NCI-H2196 (cell line): ENCODE results near the gene KRTAP13-3.
A peak's percentile ranks its signal among the peaks of the same experiment; 100 is the strongest.

ENCODE experiments used
- DNase-seq: peaks from one replicate; lab custom pipeline; 2025; ENCODE audit not compliant: unreplicated experiment; lab: John Stamatoyannopoulos, UW

KRTAP13-3 gene, protein sequence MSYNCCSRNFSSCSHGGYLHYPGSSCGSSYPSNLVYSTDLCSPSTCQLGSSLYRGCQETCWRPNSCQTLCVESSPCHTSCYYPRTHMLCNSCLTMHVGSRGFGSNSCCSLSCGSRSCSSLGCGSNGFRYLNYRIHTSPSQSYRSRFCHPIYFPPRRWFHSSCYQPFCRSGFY

DNA sequence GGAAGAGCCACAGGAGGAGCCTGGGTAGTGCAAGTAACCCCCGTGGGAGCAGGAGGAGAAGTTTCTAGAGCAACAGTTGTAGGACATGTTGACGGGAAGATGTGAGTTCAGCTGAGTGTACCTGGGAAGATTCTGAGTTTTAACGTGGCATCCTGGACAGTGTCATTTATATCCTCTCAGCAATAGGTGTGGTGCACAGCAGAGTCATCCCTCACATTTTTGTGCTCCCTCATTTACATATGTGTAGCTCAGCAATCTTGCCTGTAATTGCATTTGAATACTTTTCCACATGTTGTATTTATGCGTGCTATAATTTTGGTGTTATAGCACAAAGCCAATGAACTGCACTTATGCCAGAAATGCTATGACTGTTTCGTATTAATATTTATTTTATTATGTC lies at the start of gene KRTAP13-3:
Gene KRTAP13-3, minus strand, starts transcription at position 101 of the 400 bp plus-strand sequence. Its CDS starts 14 bp downstream, at position 87.
- DNase-seq = no peak

DNA sequence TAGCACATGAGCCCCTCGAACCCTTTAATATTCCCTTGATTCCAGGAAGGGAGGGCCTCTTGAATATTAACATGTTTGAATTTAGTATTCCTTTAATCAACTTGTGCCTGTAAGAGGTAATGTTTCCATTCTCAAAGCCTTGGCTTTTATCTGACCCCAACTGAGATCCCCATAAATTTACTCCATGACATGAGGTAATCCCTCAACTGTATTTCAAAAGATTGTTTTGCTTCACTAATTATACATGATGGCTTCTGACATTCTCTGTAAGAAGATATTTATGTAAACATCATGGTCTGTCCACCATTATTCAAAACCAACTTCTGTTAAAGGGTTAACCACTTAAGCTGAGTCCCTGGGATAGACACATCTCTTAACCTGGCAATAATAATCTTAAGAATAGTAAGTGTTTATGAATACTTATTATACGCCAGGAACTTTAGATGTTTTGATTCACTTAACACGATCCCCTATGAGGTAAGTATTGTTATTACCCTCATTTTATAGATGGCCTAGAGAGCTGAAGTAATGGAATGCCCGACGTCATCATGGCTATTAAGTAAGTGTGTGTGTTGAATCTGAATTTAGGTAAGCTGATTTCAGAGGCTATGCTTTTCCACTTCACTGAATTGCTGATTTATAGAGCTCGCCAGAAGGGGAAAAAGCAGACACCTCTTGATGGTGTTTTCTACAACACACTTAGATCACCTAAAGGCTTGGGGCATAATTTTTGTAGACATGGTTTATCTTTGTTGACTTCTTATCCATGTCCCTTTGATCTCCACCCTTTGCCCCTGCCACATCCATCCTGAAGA lies 43.4 kb upstream of the KRTAP13-3 start:
- no peak for DNase-seq

DNA sequence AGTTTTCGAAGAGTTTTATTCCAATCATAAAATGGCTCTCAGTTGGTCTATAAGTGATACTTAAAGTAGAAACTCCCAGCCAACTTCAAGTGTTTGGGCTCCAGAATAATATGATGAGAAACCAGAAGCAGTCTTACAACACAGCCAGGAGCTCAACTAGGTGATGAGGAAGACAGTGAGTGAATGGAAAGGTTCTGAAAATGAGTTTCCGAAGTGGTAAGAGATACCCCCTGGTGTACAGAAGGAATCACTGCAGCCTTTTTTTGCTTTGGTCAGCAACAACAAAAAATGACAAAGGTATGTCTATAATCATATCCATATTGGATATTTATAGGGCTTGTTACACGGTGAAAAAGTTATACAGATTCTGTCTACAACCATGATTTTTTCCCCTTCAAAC lies 38.0 kb upstream of the KRTAP13-3 start:
- DNase-seq = no peak

DNA sequence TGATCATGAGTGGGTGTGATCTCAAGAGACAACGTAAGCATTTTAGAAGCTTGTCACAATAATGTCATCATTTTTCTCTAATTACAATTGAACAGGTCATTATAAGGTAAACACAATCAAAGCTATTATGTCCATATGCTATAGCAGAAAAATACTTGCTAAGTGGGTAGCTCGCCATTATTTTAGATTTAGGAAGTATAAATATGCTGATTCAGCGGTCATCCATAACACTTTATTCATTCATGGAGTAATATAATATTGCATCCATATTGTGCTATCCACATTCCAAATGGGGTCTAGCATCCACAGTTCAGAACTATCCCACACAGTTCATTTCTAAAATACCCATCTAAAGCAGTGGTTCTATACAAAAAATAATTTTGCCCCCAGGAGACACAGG lies 22.8 kb upstream of the KRTAP13-3 start:
- no peak for DNase-seq

DNA sequence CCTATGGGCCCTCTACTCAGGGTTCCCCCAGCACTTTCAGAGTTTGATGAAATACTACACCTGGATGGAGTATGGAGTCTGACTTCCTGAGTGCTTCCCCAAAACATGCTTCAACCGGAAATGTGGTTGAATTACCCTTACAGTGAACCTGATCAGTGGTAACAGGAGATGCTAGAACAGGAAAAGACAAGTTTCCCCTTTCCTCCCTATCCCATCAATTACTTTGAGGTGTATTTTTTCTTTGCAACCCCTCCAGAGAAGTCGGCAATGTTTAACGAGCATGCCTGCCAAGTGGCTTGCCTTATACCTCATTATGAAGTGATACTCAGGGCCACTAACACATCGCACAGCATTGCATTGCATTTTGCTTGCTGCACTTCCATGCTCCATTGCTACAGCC lies 21.3 kb upstream of the KRTAP13-3 start:
- DNase-seq = no peak

DNA sequence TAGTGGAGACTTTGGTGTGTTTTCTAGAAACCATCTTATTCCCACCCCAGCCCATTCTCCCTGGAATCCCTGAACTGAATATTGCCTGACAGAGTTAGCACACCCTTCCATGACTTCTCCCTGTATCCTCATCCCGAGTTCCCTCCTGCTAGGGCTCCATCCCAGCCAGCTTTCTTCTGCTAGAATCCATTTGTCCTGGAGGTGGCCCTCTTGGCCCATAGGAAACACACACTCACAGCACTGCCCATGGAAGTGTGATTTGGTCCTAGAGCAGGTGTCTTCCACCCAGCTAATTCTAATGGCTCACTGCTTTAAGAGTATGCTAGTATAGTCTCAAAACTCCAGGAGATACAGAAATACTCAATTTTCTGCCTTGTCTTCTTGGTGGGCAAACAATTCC lies 18.5 kb upstream of the KRTAP13-3 start:
- no peak for DNase-seq

DNA sequence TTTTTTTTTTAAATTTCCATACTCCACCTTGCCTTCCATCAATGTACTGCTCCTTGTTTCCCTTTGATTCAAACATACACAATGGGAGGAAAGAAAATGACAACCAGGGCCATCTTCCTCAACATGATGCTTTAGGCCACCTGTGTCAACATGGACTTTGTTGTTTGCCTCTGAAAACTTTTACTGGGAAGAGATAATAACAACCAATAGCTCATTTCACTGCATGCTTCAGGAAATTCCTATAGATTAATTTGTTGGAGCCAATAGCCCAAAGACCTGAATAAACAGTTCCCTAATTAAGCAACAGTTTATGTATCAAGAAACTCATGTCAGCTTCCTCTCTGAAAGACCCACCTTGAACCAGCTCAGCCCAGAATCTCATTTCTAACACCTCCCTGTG lies 17.5 kb upstream of the KRTAP13-3 start:
- DNase-seq = no peak

DNA sequence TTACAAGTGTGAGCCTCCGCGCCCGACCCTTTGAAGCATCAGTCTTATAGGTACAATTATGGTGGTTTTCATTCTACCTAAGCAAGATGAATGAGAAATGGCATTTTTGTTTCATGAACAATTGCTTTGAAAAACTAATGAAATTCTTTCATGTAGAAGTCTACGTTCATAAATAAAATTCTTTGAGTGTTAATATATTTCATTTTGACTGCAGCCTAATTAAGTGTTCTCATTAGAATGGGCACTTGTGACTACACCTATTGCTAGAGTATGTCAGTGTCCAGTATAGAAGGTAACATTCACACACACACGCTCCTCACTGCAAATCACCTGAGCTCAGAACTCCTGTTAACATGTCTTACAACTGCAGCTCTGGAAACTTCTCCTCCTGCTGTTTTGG lies 14.2 kb upstream of the KRTAP13-3 start, which contains the start of gene KRTAP15-1:
Gene KRTAP15-1, plus strand, starts transcription at position 301 of the 400 bp plus-strand sequence. Its CDS starts 53 bp downstream, at position 354.
- no peak for DNase-seq

DNA sequence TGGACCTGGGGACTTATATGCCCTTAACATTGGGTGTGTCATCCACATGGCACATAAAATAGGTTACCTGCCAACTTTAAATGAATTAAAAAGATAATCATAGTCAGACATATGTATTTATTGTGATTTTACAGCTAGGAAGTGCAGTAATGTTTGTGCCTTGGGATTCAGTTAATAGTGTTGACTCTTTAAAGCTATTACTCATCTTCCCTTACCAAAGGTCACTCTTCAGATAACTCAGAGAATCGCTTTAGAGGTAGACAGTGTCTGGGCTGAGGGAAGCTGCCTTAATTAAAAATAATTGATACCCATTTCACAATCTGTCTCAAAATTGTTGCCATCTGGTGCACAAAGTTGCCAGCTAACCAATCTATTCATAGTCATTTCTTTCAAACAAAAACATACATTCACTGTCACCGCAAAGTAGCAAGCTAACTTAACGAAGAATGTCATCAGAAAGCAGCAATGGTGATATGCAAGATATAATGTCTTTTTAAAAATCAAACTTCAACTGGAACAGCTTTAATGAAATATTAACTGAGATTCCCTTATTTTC lies 11.4 kb upstream of the KRTAP13-3 start:
- no peak for DNase-seq

DNA sequence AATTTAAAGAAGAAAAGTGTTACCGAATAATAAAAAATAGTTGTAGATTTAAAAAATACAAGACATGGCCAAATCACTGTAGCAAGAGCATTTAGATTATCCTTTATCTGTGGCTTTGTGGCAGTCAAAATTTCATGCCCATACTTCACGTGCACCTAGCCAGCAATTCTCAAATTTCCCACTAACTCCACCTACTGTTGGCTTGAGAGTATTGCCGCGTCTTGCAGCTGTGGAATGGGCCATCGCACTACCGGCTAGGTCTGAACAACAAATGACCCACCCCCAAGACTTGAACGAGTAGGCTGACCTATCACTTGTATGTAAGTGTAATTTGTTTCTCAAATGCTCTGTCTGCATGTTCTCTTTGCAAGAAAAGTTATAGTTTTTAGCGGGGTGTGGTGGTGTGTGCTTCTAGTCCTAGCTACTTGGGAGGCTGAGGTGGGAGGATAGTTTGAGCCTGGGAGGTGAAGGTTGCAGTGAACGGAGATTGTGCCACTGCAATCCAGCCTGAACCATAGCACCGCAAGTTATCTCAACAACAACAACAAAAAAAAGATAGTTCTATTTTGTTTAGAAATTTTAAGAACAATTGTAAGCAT lies 8.4 kb upstream of the KRTAP13-3 start:
- DNase-seq = peak; percentile 4

DNA sequence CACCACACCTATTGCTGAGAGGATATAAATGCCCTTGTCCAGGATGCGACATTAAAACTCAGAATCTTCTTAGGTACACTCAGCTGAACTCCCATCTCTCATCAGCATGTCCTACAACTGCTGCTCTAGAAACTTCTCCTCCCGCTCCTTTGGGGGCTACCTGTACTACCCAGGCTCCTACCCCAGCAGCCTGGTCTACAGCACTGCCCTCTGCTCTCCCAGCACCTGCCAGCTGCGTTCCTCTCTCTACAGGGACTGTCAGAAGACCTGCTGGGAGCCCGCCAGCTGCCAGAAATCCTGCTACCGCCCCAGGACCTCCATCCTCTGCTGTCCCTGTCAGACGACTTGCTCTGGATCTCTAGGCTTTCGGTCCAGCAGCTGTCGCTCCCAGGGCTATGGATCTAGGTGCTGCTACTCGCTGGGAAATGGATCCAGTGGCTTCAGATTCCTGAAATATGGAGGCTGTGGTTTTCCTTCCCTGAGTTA lies 4.5 kb upstream of the KRTAP13-3 start, which contains the start of gene KRTAP13-4:
Gene KRTAP13-4, plus strand, starts transcription at position 51 of the 486 bp plus-strand sequence. Its CDS starts 56 bp downstream, at position 107.
- DNase-seq = no peak

DNA sequence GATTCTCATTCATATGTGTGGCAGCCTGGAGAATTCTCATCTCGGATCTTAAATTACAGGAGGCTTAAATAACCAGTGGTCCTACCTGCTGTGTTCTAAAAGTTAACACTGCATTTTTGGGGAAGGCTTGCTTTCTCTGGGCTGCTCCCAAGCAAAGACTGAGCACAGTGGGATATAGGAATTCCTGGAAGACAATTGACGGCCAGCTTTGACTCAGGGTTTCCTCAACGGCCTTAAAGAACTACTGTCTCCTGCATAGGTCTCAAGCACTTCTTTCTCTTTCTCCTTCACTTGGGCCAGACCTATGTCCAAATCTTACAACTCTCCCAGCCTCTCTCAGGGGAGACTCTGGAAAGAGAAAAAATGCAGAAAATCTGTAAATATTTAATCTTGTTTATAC lies 1.0 kb upstream of the KRTAP13-3 start:
- no peak for DNase-seq

DNA sequence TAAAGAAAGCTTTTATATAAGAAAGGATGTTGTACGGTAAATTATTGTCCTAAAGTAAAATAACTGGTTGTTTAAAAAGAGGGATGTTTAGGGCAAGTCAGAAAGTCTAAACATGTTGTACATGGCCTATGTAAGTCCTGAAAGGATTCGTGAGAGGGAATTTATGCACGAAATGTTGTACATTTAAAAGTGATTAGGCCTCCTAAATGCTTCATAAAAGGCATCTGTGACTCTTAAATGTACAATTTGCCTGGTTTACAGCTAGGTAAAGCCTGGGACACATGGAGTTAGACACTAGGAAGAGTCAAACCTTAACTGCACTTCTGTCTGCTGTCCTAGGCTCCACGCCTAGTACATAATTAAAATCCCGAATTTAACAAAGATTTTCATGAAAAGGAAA lies 9.7 kb downstream of the KRTAP13-3 start:
- no peak for DNase-seq

DNA sequence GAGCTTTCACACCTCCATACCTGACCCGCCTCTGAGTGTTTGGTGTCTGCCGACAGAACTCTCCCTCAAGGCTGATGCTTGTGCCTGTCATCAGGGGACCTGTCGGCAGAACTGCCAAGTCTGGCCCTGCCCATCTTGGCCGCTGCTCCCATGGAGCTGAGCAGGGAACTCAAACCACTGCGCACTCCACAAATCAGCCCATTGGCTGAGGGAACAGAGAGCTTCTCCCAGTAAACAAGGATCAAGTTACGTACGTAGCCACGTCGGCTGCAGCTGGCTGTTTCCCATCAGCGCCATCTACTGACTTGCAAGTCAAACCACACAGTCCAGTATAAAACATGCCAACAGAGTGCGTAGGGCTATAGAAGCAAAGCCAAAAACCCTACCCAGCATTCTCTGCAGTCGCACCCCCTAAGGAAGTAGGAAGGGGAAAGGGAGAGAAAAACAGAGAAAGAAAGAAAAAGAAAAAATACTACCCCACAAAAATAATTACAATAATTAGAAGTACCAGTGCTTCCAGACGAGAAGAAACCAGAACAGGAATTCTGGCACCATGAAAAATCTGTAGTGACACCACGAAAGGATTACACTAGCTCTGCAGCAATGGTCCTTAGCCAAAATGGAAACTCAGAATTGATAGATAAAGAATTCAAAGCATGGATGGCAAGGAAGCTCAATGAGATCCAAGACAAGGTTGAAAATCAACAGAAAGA lies 16.8 kb downstream of the KRTAP13-3 start:
- DNase-seq = peak; percentile 48

DNA sequence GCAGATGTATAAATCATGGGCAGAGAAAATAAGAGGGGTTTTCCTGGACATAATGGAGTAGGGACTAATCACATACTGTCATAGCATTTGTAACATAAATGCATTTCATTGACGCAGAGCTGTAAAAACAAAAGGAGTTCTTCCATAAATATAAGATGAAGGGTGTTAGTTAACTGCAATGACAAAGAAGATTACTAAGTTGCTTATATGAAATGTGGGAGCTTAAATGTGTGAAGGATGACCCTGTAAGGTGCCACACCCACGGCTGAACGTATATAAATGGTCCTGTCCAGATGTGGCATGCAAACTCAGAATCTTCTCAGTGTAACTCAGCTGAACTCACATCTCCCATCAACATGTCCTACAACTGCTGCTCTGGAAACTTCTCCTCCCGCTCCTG lies 30.0 kb downstream of the KRTAP13-3 start, which contains the start of gene KRTAP13-1:
Gene KRTAP13-1, plus strand, starts transcription at position 301 of the 400 bp plus-strand sequence. Its CDS starts 56 bp downstream, at position 357.
- no peak for DNase-seq

DNA sequence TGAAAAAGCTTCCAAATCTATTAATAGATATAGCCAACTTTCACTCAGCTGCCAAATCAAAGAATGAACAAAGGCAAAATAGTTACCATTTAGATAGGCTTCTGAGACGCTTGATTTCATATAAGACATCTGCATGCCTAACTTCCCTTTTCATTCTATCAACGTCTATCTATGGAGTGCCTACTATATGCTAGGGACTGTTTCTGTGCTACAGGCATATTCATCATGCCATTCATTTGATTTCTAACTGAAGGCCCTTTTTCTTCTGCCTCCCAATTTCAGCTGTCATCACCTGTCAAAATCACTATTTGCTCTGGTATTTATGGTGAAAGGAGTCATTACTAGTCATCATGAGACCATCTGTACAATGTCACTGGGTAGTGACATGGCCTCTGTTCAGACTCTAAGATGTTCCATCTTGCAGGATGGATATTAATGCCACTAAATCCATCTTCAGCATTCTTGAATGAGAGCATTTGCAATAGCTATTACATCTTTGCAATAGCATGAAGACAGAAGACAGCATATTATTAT lies 34.2 kb downstream of the KRTAP13-3 start:
- no peak for DNase-seq

DNA sequence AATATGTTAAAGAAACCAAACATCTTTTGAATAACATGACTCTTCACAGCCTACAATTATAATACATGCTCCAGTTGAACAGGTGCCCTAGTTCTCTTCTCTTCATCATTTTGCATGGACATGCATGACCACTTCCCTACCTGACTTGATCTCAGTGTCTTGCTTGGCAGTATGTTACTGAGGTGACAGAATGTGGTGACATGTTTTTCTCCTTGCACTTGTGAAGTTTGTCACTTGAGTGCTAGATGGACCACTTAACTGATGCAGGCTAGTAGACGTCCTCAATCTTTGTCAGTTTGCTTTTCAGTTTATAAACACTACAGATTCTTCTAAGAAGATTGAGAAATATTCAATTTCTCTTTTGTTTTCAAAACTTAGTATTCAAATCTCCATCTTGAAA lies 43.5 kb downstream of the KRTAP13-3 start:
- no peak for DNase-seq
